HepG2 (cell line): ENCODE measurements around the gene TEF. TPM values are rescaled to one million over a fixed set of nuclear protein-coding genes. Genes with fewer than 3 reads are reported as not detected.
A peak's percentile ranks its signal among the peaks of the same experiment; 100 is the strongest.

Experiments used
- ATRX ChIP-seq: sonication (generic); formaldehyde crosslinking; IDR thresholded peaks from 2 replicates; pipeline ENCODE4 v1.4.0; 2020; ENCODE audit warnings: missing genetic modification reagents, borderline replicate concordance
- DNMT3B ChIP-seq: conservative IDR thresholded peaks from 2 replicates; pipeline ENCODE4 v1.6.1; 2016; ENCODE audit warnings: missing biosample characterization, control low read depth
- FUBP1 ChIP-seq: sonication (generic); formaldehyde crosslinking; IDR thresholded peaks from 2 replicates; pipeline ENCODE4 v1.5.1; 2020; ENCODE audit warnings: missing genetic modification reagents, mild to moderate bottlenecking, borderline replicate concordance
- HDAC2 ChIP-seq: sonication (generic); formaldehyde crosslinking; IDR thresholded peaks from 2 replicates; pipeline ENCODE4 v1.4.0; 2020; ENCODE audit warnings: missing genetic modification reagents
- HNF4A ChIP-seq: sonication (generic); formaldehyde crosslinking; IDR thresholded peaks from 2 replicates; pipeline ENCODE4 v1.4.0; 2020; ENCODE audit warnings: missing genetic modification reagents
- HNRNPLL ChIP-seq: fragments of 200-400 bp; formaldehyde crosslinking; IDR thresholded peaks from 2 replicates; pipeline ENCODE4 v1.6.1; 2017; ENCODE audit warnings: mild to moderate bottlenecking, low read depth, low read length; ENCODE audit not compliant: poor library complexity, severe bottlenecking
- KDM5A ChIP-seq: fragments of 200-600 bp; sonication (generic); IDR thresholded peaks from 2 replicates; pipeline ENCODE4 v1.7.0; 2018; ENCODE audit warnings: antibody characterized with exemption, mild to moderate bottlenecking, low read length, borderline replicate concordance
- MEIS1 ChIP-seq: sonication (generic); formaldehyde crosslinking; IDR thresholded peaks from 2 replicates; pipeline ENCODE4 v1.9.0; 2021; ENCODE audit warnings: mild to moderate bottlenecking, missing genetic modification reagents, moderate library complexity, borderline replicate concordance
- MXD4 ChIP-seq: IDR thresholded peaks from 2 replicates; pipeline ENCODE4 v1.6.1; 2016; ENCODE audit warnings: mild to moderate bottlenecking, missing biosample characterization, missing genetic modification reagents
- NCOA2 ChIP-seq: sonication (generic); formaldehyde crosslinking; IDR thresholded peaks from 2 replicates; pipeline ENCODE4 v1.8.0; 2022; ENCODE audit warnings: inconsistent platforms
- NFE2L2 ChIP-seq: fragments of 150-350 bp; IDR thresholded peaks from 2 replicates; pipeline ENCODE4 v1.6.1; 2014; ENCODE audit warnings: low read length
- POLR2AphosphoS2 ChIP-seq: IDR thresholded peaks from 2 replicates; pipeline ENCODE4 v1.6.1; 2011; ENCODE audit warnings: low read depth, low read length, improper control_type of control experiment
- SALL1 ChIP-seq: sonication (generic); formaldehyde crosslinking; IDR thresholded peaks from 2 replicates; pipeline ENCODE4 v1.8.0; 2022; ENCODE audit warnings: mild to moderate bottlenecking, missing genetic modification reagents
- SKIL ChIP-seq: sonication (generic); formaldehyde crosslinking; IDR thresholded peaks from 2 replicates; pipeline ENCODE4 v1.8.0; 2022; ENCODE audit warnings: missing genetic modification reagents, mild to moderate bottlenecking, moderate library complexity, borderline replicate concordance
- SMAD1 ChIP-seq: sonication (generic); formaldehyde crosslinking; IDR thresholded peaks from 2 replicates; pipeline ENCODE4 v1.4.0; 2020; ENCODE audit warnings: missing genetic modification reagents, low read depth, mild to moderate bottlenecking, borderline replicate concordance
- SSRP1 ChIP-seq: IDR thresholded peaks from 2 replicates; pipeline ENCODE4 v1.6.1; 2016; ENCODE audit warnings: control low read depth
- ZNF17 ChIP-seq: sonication (generic); formaldehyde crosslinking; IDR thresholded peaks from 2 replicates; pipeline ENCODE4 v1.5.0; 2020; ENCODE audit warnings: mild to moderate bottlenecking, missing genetic modification reagents
- ZNF331 ChIP-seq: sonication (generic); formaldehyde crosslinking; IDR thresholded peaks from 2 replicates; pipeline ENCODE4 v1.4.0; 2020; ENCODE audit warnings: missing genetic modification reagents
- ZNF512B ChIP-seq: sonication (generic); formaldehyde crosslinking; IDR thresholded peaks from 2 replicates; pipeline ENCODE4 v1.5.1; 2020; ENCODE audit warnings: missing genetic modification reagents, mild to moderate bottlenecking, borderline replicate concordance
- ZNF549 ChIP-seq: sonication (generic); formaldehyde crosslinking; IDR thresholded peaks from 2 replicates; pipeline ENCODE4 v1.5.0; 2020; ENCODE audit warnings: missing genetic modification reagents
- ZNF674 ChIP-seq: sonication (generic); formaldehyde crosslinking; IDR thresholded peaks from 2 replicates; pipeline ENCODE4 v1.5.0; 2020; ENCODE audit warnings: low read depth, mild to moderate bottlenecking, missing genetic modification reagents
- ZNF746 ChIP-seq: sonication (generic); formaldehyde crosslinking; IDR thresholded peaks from 2 replicates; pipeline ENCODE4 v1.8.0; 2022; ENCODE audit warnings: mild to moderate bottlenecking, missing genetic modification reagents
- ZNF749 ChIP-seq: sonication (generic); formaldehyde crosslinking; IDR thresholded peaks from 2 replicates; pipeline ENCODE4 v1.8.0; 2022; ENCODE audit warnings: mild to moderate bottlenecking, missing genetic modification reagents, moderate library complexity, borderline replicate concordance
- ZNF878 ChIP-seq: sonication (generic); formaldehyde crosslinking; IDR thresholded peaks from 2 replicates; pipeline ENCODE4 v1.8.1; 2023; ENCODE audit warnings: mild to moderate bottlenecking, missing genetic modification reagents, moderate library complexity
- polyA plus RNA-seq, 8 experiments: library from polyadenylated mRNA; depleted of rRNA in 3 of 8; stranded (reverse) in 7 of 8; unstranded in 1 of 8; fragments of >200 nt; fragmentation: Illumina TruSeq in 4 of 8; extraction: Trizol in 4 of 8; gene quantifications; 2 replicates each; pipeline versions ENCODE4 v1.2.1 to v1.2.3, GENCODE V29; 2011 to 2016; ENCODE audit warnings: low read depth in 4 of 8, missing spikeins in 1 of 8, mixed read lengths in 1 of 8; ENCODE audit not compliant: insufficient read depth in 1 of 8
- total RNA-seq, 5 experiments: library from RNA; depleted of rRNA; stranded (reverse); fragments of >200 nt; fragmentation: Illumina TruSeq; extraction: Trizol; gene quantifications; 2 replicates each; pipeline ENCODE4 v1.2.3, GENCODE V29; 2016; ENCODE audit warnings: low read depth in 1 of 5

TEF gene
- total and polyA plus RNA-seq, 2 of the 13 experiments (the other 11 are each of a cell fraction or from before 2014, with no cell fraction given) = 7.6 to 11.2 TPM

GRCh38 chr22:41446639-41447434 is 65.1 kb downstream of the TEF start, which contains the start of gene TOB2 (continued):
- TF ChIP-seq SALL1 (CRISPR knock-in tag) = peak; percentile 96
- TF ChIP-seq SMAD1 (CRISPR knock-in tag) = peak; percentile 60
- no peak for TF ChIP-seq ZNF512B (CRISPR knock-in tag)
- TF ChIP-seq ZNF549 (CRISPR knock-in tag) = no peak
- peak; percentile 92 for TF ChIP-seq ZNF746 (CRISPR knock-in tag)
- peak; percentile 85 for TF ChIP-seq NCOA2
- TF ChIP-seq ATRX (CRISPR knock-in tag) = no peak
- TF ChIP-seq ZNF331 = peak; percentile 96
- peak; percentile 98 for TF ChIP-seq ZNF878 (CRISPR knock-in tag)
- peak; percentile 95 for TF ChIP-seq POLR2AphosphoS2
- TF ChIP-seq KDM5A = no peak; the same call in 1 of the 2 replicates
- peak; percentile 58; the same call in 1 of the 2 replicates for TF ChIP-seq ZNF749
- TF ChIP-seq ZNF17 = peak; percentile 37; the same call in 1 of the 2 replicates
- TF ChIP-seq HDAC2 (CRISPR knock-in tag) = peak; percentile 83
- TF ChIP-seq HNF4A (CRISPR knock-in tag) = peak; percentile 79
- 0 out of 2 replicates have a peak, but pooled peaks have one; percentile 2 for TF ChIP-seq NFE2L2
- peak; percentile 91 for TF ChIP-seq MEIS1 (CRISPR knock-in tag)
- peak; percentile 73; the same call in 1 of the 2 replicates for TF ChIP-seq ZNF674 (CRISPR knock-in tag)
- peak; percentile 93; the same call in 1 of the 2 replicates for TF ChIP-seq DNMT3B (CRISPR knock-in tag)
- TF ChIP-seq SSRP1 (CRISPR knock-in tag) = peak; percentile 96; the same call in 1 of the 2 replicates
- peak; percentile 94 for TF ChIP-seq MXD4 (CRISPR knock-in tag)
- peak; percentile 61 for TF ChIP-seq HNRNPLL
- no peak; the same call in 1 of the 2 replicates for TF ChIP-seq FUBP1 (CRISPR knock-in tag)
- TF ChIP-seq SKIL (CRISPR knock-in tag) = peak; percentile 82
